ENCODE measurements around the gene RIMS3.
"Not testable (repeated sequence)": the region's sequence is repeated elsewhere in the genome, so short reads cannot be mapped to it uniquely, and the experiment has no call there.

Gene RIMS3

DNA sequence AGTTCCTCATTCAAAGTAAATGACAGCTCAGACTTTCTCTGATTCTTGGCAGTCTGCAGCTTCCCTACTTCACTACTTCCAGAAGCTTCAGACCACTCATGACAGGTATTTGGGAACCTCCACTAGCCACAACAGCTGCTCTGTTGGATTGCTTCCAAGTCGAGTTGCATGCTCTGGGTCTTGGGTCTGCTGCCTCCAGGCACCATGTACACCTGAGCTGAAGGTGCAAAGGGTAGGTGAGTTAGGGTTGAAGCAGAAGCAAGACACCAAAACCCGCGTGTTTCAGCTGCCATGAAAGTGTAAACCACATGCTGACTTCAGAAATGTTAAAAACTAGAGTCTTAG is 71.3 kb downstream of the RIMS3 start:
- no peak for DNase-seq (ENCODE audit: low read depth in 2 of 2)

- DNase-seq (ENCODE audit: low read depth in 2 of 2): no peak
Measured at GRCh38 chr1:40593449-40594186, 71.9 kb downstream of the RIMS3 start.

DNA sequence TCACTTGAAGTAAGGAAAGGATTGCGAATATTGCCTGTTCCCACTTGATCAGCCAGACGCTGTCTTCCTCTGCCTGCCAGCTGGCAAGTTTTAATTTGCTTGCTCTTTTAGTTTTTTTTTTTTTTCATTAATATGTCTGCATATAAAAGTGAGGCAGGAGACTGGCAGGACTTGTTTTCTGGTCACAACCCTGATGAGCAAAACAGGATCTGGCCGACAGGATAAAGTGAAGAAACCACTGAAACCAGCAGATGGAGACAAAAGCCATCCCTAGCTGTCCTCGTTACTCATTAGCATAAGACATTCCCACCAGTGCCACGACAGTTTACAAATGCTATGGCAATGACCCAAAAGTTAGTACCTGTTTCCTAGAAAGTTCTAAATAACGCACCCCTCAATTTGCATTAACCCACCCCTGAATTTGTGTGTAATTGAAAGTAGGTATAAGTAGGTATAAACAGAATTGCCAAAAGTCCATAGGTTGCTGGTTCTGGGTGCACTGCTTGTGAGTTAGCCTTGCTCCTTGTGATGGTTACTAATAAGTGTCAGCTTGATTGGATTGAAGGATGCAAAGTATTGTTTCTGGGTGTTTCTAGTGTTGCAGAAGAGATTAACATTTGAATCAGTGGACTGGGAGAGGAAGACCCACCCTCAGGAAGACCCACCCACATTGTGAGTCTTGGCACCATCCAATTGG is 73.2 kb downstream of the RIMS3 start:
- DNase-seq (ENCODE audit: low read depth in 2 of 2): no peak

DNA sequence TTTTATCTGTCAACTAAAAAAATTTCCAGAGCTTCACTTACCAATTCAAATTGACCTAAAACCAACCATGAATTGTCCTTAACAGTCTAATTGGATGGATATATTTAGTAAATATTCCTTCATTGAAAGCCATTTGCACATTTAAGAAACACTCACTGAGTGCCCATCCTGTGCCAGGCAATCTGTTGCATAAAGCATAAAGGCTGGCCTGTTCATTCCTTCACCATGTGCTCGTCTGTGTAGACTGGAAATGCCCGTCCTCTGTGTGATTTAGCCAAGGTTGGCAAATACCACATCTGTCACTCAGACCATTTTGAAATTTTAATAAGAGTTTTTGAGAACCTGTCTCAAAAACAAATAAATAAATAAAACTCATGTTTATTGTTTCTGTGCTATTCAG is 76.9 kb downstream of the RIMS3 start:
- DNase-seq (ENCODE audit: low read depth in 2 of 2): no peak

- DNase-seq (ENCODE audit: low read depth in 2 of 2): no peak
Measured at GRCh38 chr1:40583980-40584379, 81.5 kb downstream of the RIMS3 start.

GRCh38 chr1:40582116-40582515 is 83.4 kb downstream of the RIMS3 start:
- DNase-seq (ENCODE audit: low read depth in 2 of 2): no peak

- DNase-seq (ENCODE audit: low read depth in 2 of 2): no peak
Measured at GRCh38 chr1:40575336-40575735, 90.1 kb downstream of the RIMS3 start.

DNA sequence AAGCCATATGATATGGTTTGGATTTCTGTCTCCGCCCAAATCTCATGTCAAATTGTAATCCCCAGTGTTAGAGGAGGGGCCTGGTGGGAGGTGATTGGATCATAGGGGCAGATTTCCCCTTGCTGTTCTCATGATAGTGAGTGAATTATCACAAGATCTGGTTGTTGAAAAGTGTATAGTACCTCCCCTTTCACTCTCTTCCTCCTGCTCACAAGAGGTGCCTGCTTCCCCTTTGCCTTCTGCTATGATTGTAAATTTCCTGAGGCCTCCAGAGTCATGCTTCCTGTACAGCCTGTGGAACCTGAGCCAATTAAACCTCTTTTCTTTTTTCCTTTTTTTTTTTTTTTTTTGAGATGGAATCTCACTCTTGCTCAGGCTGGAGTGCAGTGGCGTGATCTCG is 90.7 kb downstream of the RIMS3 start:
- not testable (repeated sequence) for DNase-seq (ENCODE audit: low read depth in 2 of 2)

Measured in stimulated activated CD4-positive, alpha-beta T cell treated with anti-CD3 and anti-CD28 coated beads, Interleukin-12 subunit alpha, Interleukin-12 subunit beta, amount 100 ng/mL, for 24 hours (primary cell).